IMR-90 (cell line): Measurements from ENCODE around the gene LATS2. TPM values are rescaled to one million over a fixed set of nuclear protein-coding genes. Genes with fewer than 3 reads are reported as not detected.

ENCODE experiments used
- ATAC-seq: fragments of 200-7000 bp; cut with Tn5 transposase; 2 replicates; pipeline ENCODE4 v1.9.1; 2020; ENCODE audit warnings: low read depth, mild to moderate bottlenecking, moderate library complexity
- BruUV-seq: library from RNA; stranded (reverse); fragments of 400-500 nt; replicated peaks from 2 replicates; lab custom pipeline; 2021; lab: Mats Ljungman, UMichigan
- CTCF ChIA-PET: fragments of 300-600 bp; formaldehyde crosslinking; extraction: SDS; loops from one replicate; lab custom pipeline; 2021; ENCODE audit warnings: antibody characterized with exemption; lab: Yijun Ruan, JAX
- POLR2A ChIA-PET: fragments of 300-600 bp; sonication (Branson Sonifier 250); formaldehyde crosslinking; loops from one replicate; lab custom pipeline; 2022; ENCODE audit warnings: antibody characterized with exemption; ENCODE audit not compliant: unreplicated experiment; lab: Charles Lee
- DNase-seq: peaks from one replicate; pipeline ENCODE4 v3.0.0; 2013
- H2AFZ ChIP-seq: replicated peaks from 2 replicates; pipeline ENCODE3; 2013; ENCODE audit warnings: low read length, mild to moderate bottlenecking; ENCODE audit not compliant: poor library complexity
- H2AK5ac ChIP-seq: 2 replicates; pipeline ENCODE4 v1.6.1; 2013; ENCODE audit warnings: low read depth, low read length, inconsistent platforms
- H2AK9ac ChIP-seq: replicated peaks from 2 replicates; pipeline ENCODE3; 2013; ENCODE audit warnings: mild to moderate bottlenecking, low read depth, low read length, moderate library complexity; ENCODE audit not compliant: poor library complexity
- H2BK120ac ChIP-seq: 2 replicates; pipeline ENCODE4 v1.6.1; 2013; ENCODE audit warnings: low read depth, low read length, inconsistent platforms
- H2BK15ac ChIP-seq: 3 replicates; pipeline ENCODE4 v1.6.1; 2013; ENCODE audit warnings: low read depth, low read length, inconsistent platforms
- H2BK20ac ChIP-seq: 2 replicates; pipeline ENCODE4 v1.6.1; 2013; ENCODE audit warnings: low read depth, mild to moderate bottlenecking, inconsistent platforms, low read length, moderate library complexity
- H2BK5ac ChIP-seq: 2 replicates; pipeline ENCODE4 v1.6.1; 2013; ENCODE audit warnings: mild to moderate bottlenecking, low read depth, low read length, inconsistent platforms; ENCODE audit not compliant: poor library complexity, severe bottlenecking
- H3K14ac ChIP-seq: replicated peaks from 2 replicates; pipeline ENCODE4 v1.6.1; 2013; ENCODE audit warnings: low read depth, low read length, inconsistent platforms
- H3K18ac ChIP-seq: 2 replicates; pipeline ENCODE4 v1.6.1; 2013; ENCODE audit warnings: low read depth, low read length, control low read depth
- H3K23ac ChIP-seq: 2 replicates; pipeline ENCODE4 v1.6.1; 2013; ENCODE audit warnings: low read depth, low read length, inconsistent platforms
- H3K27ac ChIP-seq: 2 replicates; pipeline ENCODE4 v1.5.1; 2013; ENCODE audit warnings: mild to moderate bottlenecking, control low read depth, low read length; ENCODE audit not compliant: insufficient read depth
- H3K27me3 ChIP-seq: 2 replicates; pipeline ENCODE4 v1.6.1; 2013; ENCODE audit warnings: low read length; ENCODE audit not compliant: control insufficient read depth, insufficient read depth
- H3K36me3 ChIP-seq: 2 replicates; pipeline ENCODE4 v1.6.1; 2013; ENCODE audit warnings: low read length, mixed read lengths; ENCODE audit not compliant: control insufficient read depth, insufficient read depth
- H3K4ac ChIP-seq: 2 replicates; pipeline ENCODE4 v1.6.1; 2013; ENCODE audit warnings: low read depth, low read length, inconsistent platforms
- H3K4me1 ChIP-seq: 2 replicates; pipeline ENCODE4 v1.6.1; 2013; ENCODE audit warnings: low read length, mixed read lengths; ENCODE audit not compliant: control insufficient read depth, insufficient read depth
- H3K4me2 ChIP-seq: 2 replicates; pipeline ENCODE4 v1.6.1; 2013; ENCODE audit warnings: low read depth, mild to moderate bottlenecking, control low read depth, low read length, moderate library complexity
- H3K4me3 ChIP-seq: 2 replicates; pipeline ENCODE4 v1.5.1; 2013; ENCODE audit warnings: low read depth, mild to moderate bottlenecking, control low read depth, low read length, moderate library complexity; ENCODE audit not compliant: insufficient read depth
- H3K56ac ChIP-seq: 2 replicates; pipeline ENCODE4 v1.6.1; 2013; ENCODE audit warnings: low read length, inconsistent platforms; ENCODE audit not compliant: insufficient read depth; ENCODE audit errors: extremely low read depth
- H3K79me1 ChIP-seq, 2 experiments: 2 replicates each; pipeline ENCODE4 v1.6.1; 2013; ENCODE audit warnings: low read length in 2 of 2, inconsistent platforms in 1 of 2, low read depth in 1 of 2
- H3K9ac ChIP-seq: 2 replicates; pipeline ENCODE4 v1.6.1; 2013; ENCODE audit warnings: low read depth, low read length, control low read depth
- H3K9me1 ChIP-seq: 2 replicates; pipeline ENCODE4 v1.6.1; 2013; ENCODE audit warnings: low read length, inconsistent platforms; ENCODE audit not compliant: insufficient read depth
- H3K9me3 ChIP-seq: 2 replicates; pipeline ENCODE4 v1.6.1; 2013; ENCODE audit warnings: low read length; ENCODE audit not compliant: control insufficient read depth, insufficient read depth
- H4K20me1 ChIP-seq: 2 replicates; pipeline ENCODE4 v1.6.1; 2013; ENCODE audit warnings: low read length, inconsistent platforms; ENCODE audit not compliant: insufficient read depth
- H4K5ac ChIP-seq: 2 replicates; pipeline ENCODE4 v1.6.1; 2013; ENCODE audit warnings: mild to moderate bottlenecking, low read depth, low read length, control low read depth
- H4K8ac ChIP-seq, 2 experiments: 2 replicates each; pipeline ENCODE4 v1.6.1; 2013; ENCODE audit warnings: low read depth in 2 of 2, low read length in 2 of 2, control low read depth in 1 of 2, inconsistent platforms in 1 of 2
- H4K91ac ChIP-seq: 2 replicates; pipeline ENCODE4 v1.6.1; 2013; ENCODE audit warnings: low read depth, low read length, inconsistent platforms; ENCODE audit not compliant: insufficient read depth
- BHLHE40 ChIP-seq: fragments of 150-350 bp; IDR thresholded peaks from 2 replicates; pipeline ENCODE4 v1.6.1; 2016; ENCODE audit warnings: mild to moderate bottlenecking, low read depth, low read length
- CEBPB ChIP-seq: IDR thresholded peaks from 2 replicates; pipeline ENCODE4 v1.6.1; 2012; ENCODE audit warnings: low read depth, low read length, improper control_type of control experiment
- CHD1 ChIP-seq: IDR thresholded peaks from 2 replicates; pipeline ENCODE4 v1.6.1; 2012; ENCODE audit warnings: low read depth, low read length, improper control_type of control experiment
- FOS ChIP-seq: fragments of 150-350 bp; IDR thresholded peaks from 2 replicates; pipeline ENCODE4 v1.6.1; 2016; ENCODE audit warnings: low read depth, low read length
- MAFK ChIP-seq: IDR thresholded peaks from 2 replicates; pipeline ENCODE4 v1.6.1; 2012; ENCODE audit warnings: low read depth, low read length, improper control_type of control experiment
- MAZ ChIP-seq: IDR thresholded peaks from 2 replicates; pipeline ENCODE4 v1.6.1; 2012; ENCODE audit warnings: low read depth, mild to moderate bottlenecking, low read length, improper control_type of control experiment, moderate library complexity, borderline replicate concordance
- MXI1 ChIP-seq: IDR thresholded peaks from 2 replicates; pipeline ENCODE4 v1.6.1; 2012; ENCODE audit warnings: low read depth, mild to moderate bottlenecking, low read length, moderate library complexity, borderline replicate concordance
- NFE2L2 ChIP-seq: fragments of 150-350 bp; IDR thresholded peaks from 2 replicates; pipeline ENCODE4 v1.6.1; 2016; ENCODE audit warnings: low read depth, mild to moderate bottlenecking, low read length
- POLR2A ChIP-seq: IDR thresholded peaks from 2 replicates; pipeline ENCODE4 v1.6.1; 2012; ENCODE audit warnings: mild to moderate bottlenecking, low read depth, low read length
- RAD21 ChIP-seq: IDR thresholded peaks from 2 replicates; pipeline ENCODE4 v1.6.1; 2012; ENCODE audit warnings: low read length, improper control_type of control experiment
- RCOR1 ChIP-seq: IDR thresholded peaks from 2 replicates; pipeline ENCODE4 v1.6.1; 2012; ENCODE audit warnings: mild to moderate bottlenecking, low read length, improper control_type of control experiment; ENCODE audit not compliant: insufficient replicate concordance
- RFX5 ChIP-seq: IDR thresholded peaks from 2 replicates; pipeline ENCODE4 v1.8.0; 2012; ENCODE audit warnings: low read depth, mild to moderate bottlenecking, low read length, moderate library complexity
- SMC3 ChIP-seq: fragments of 150-350 bp; IDR thresholded peaks from 2 replicates; pipeline ENCODE4 v1.6.1; 2016; ENCODE audit warnings: low read depth, mild to moderate bottlenecking, antibody characterized with exemption, low read length, moderate library complexity
- WGBS, 2 experiments: methylation state at CpG; one replicate each; pipeline versions ENCODE4 v1.1.5 to v1.1.7; 2013; ENCODE audit warnings: missing lambda C conversion rate in 2 of 2; ENCODE audit not compliant: insufficient read length in 1 of 2; ENCODE audit errors: extremely low coverage in 2 of 2; 5-methylcytosine and 5-hydroxymethylcytosine counted together
- dilution Hi-C: fragments of 300-500 bp; cut with HindIII; formaldehyde crosslinking; loops from one replicate; pipeline ENCODE4 v1.14.3; 2018; ENCODE audit warnings: low sequenced_read_pairs; ENCODE audit not compliant: unreplicated experiment
- in situ Hi-C: fragments of 300-500 bp; cut with MboI; formaldehyde crosslinking; loops from 3 replicates; pipeline ENCODE4 v1.14.3; 2019; ENCODE audit warnings: low sequenced_read_pairs, inconsistent platforms, mixed read lengths
- intact Hi-C: fragments of 100-400 bp; cut with micrococcal nuclease; formaldehyde crosslinking; loops from 2 replicates; pipeline ENCODE4 v1.10.0; 2022
- polyA plus RNA-seq, 3 experiments: library from polyadenylated mRNA; depleted of rRNA; stranded (reverse); fragments of >200 nt; gene quantifications; 2 replicates each; pipeline ENCODE4 v1.2.3, GENCODE V29; 2012; ENCODE audit warnings: low replicate concordance in 1 of 3
- total RNA-seq: library from RNA; depleted of rRNA; stranded (reverse); fragments of >200 nt; gene quantifications from 2 replicates; pipeline ENCODE4 v1.2.3, GENCODE V29; 2012
- TF ChIP-seq, protein P1 (sequence below): fragments of 150-350 bp; IDR thresholded peaks from 2 replicates; pipeline ENCODE4 v1.6.1; 2017; ENCODE audit warnings: mild to moderate bottlenecking, antibody characterized with exemption, low read length, low read depth
- TF ChIP-seq, protein P2 (sequence below): fragments of 150-350 bp; IDR thresholded peaks from 2 replicates; pipeline ENCODE4 v1.6.1; 2016; ENCODE audit warnings: low read depth, mild to moderate bottlenecking, low read length, moderate library complexity, borderline replicate concordance
- TF ChIP-seq, protein P3 (sequence below): conservative IDR thresholded peaks from 2 replicates; pipeline ENCODE4 v1.5.1; 2012; ENCODE audit warnings: mild to moderate bottlenecking, low read depth, low read length, improper control_type of control experiment

LATS2 gene
- total and polyA plus RNA-seq, 2 of the 4 experiments (the other 2 are of a cell fraction), result 12.7 to 22.4 TPM

- Histone ChIP-seq H2AFZ (no peak overlapping the region), H3K4me3 (no peak overlapping the region), H2BK15ac (no peak overlapping the region), H3K4ac (no peak overlapping the region), H2BK20ac (no peak overlapping the region), H4K20me1 (no peaks in the 10 kb centered on the region), H3K18ac (no peak overlapping the region), H3K36me3 (no peaks in the 10 kb centered on the region), H3K56ac (no peak overlapping the region), H3K4me1 (no peaks in the 10 kb centered on the region), H2BK5ac (no peak overlapping the region), H3K14ac (no peak overlapping the region), H4K5ac (no peak overlapping the region), H3K9me3 (no peaks in the 10 kb centered on the region), H3K9ac (no peak overlapping the region), H2AK5ac (no peak overlapping the region), H3K23ac (no peak overlapping the region), H3K27ac (no peak overlapping the region), H2BK120ac (no peak overlapping the region), H3K79me1 (no peaks in the 10 kb centered on the region), H2AK9ac (no peak overlapping the region), H3K27me3 (no peaks in the 10 kb centered on the region), H3K9me1 (peaks cover 2% of the 10 kb centered on the region; the same call in 1 of the 2 replicates), H4K91ac (no peak overlapping the region), H3K4me2 (no peak overlapping the region), H4K8ac (no peak overlapping the region)
- in situ Hi-C loops, result no loop called here
- TF ChIP-seq CEBPB (no peak), MAZ (no peak), RCOR1 (no peak), RFX5 (no peak), RAD21 (no peak), MAFK (no peak), BHLHE40 (no peak), MXI1 (no peak), SMC3 (no peak), CHD1 (no peak), NFE2L2 (no peak), POLR2A (no peak), FOS (no peak)
- TF ChIP-seq, protein P1, sequence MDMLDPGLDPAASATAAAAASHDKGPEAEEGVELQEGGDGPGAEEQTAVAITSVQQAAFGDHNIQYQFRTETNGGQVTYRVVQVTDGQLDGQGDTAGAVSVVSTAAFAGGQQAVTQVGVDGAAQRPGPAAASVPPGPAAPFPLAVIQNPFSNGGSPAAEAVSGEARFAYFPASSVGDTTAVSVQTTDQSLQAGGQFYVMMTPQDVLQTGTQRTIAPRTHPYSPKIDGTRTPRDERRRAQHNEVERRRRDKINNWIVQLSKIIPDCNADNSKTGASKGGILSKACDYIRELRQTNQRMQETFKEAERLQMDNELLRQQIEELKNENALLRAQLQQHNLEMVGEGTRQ, result no peak
- TF ChIP-seq, protein P2, sequence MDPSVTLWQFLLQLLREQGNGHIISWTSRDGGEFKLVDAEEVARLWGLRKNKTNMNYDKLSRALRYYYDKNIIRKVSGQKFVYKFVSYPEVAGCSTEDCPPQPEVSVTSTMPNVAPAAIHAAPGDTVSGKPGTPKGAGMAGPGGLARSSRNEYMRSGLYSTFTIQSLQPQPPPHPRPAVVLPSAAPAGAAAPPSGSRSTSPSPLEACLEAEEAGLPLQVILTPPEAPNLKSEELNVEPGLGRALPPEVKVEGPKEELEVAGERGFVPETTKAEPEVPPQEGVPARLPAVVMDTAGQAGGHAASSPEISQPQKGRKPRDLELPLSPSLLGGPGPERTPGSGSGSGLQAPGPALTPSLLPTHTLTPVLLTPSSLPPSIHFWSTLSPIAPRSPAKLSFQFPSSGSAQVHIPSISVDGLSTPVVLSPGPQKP, result no peak
- TF ChIP-seq, protein P3, sequence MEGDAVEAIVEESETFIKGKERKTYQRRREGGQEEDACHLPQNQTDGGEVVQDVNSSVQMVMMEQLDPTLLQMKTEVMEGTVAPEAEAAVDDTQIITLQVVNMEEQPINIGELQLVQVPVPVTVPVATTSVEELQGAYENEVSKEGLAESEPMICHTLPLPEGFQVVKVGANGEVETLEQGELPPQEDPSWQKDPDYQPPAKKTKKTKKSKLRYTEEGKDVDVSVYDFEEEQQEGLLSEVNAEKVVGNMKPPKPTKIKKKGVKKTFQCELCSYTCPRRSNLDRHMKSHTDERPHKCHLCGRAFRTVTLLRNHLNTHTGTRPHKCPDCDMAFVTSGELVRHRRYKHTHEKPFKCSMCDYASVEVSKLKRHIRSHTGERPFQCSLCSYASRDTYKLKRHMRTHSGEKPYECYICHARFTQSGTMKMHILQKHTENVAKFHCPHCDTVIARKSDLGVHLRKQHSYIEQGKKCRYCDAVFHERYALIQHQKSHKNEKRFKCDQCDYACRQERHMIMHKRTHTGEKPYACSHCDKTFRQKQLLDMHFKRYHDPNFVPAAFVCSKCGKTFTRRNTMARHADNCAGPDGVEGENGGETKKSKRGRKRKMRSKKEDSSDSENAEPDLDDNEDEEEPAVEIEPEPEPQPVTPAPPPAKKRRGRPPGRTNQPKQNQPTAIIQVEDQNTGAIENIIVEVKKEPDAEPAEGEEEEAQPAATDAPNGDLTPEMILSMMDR, result no peak
- dilution Hi-C loops, result no loop called here
- ATAC-seq, result no peak
- CTCF ChIA-PET, result no interaction called here
- POLR2A ChIA-PET, result no interaction called here
- DNase-seq, result no peak
- intact Hi-C loops, result no loop called here
- no TSS peak for BruUV-seq
- 100% methylated on average over 1 of the region's 3 CpGs; no CpG with 5 or more reads in 1 of the 2 experiments for WGBS, 2 experiments
These were observed 28.4 kb upstream of the LATS2 start for GRCh38 chr13:21089830-21090229.
